CMK (cell line): ENCODE data around the gene FBXL7.

Experiments
- DNase-seq: peaks from one replicate; pipeline ENCODE4 v3.0.0-alpha.2; 2010; ENCODE audit warnings: low read depth

Gene FBXL7

DNA sequence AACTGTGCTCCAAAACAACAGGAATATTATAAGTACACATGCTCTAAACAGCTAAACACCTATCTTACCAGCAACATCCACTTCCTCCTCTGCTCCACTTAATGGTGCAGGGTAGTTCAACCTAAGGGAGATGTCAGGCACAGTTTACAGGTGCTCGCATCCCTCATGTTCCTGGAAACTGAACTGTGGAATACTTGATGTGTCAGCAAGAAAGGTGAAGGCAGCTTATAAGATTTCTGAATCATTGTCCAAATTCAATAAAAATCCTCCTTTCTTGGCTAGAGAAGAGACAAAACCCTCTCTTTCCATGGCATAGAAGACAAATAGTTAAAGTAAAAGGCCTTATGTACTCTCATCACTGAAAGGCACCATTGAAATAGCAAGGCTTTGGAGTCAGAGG lies 272.2 kb downstream of the FBXL7 start:
- DNase-seq, result no peak

DNA sequence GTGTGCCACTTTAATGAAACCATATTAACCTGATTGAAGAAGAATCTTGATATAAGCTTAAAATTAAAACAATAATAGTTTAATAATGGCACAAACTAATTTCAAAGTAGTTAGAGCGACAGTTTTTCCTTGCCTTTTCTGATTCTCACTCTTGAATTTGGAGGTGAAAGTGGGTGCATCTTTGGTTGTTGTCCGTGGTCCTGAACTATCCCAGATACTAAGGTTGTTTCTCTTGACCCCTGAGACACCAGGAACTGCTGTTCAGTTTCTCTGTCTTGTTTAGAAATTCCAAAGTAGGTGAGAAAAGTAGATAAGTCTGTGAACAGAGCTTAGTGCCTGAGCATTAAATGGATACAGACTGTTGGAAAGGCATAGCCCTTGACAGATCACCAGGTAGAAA lies 274.7 kb downstream of the FBXL7 start:
- no peak for DNase-seq

DNA sequence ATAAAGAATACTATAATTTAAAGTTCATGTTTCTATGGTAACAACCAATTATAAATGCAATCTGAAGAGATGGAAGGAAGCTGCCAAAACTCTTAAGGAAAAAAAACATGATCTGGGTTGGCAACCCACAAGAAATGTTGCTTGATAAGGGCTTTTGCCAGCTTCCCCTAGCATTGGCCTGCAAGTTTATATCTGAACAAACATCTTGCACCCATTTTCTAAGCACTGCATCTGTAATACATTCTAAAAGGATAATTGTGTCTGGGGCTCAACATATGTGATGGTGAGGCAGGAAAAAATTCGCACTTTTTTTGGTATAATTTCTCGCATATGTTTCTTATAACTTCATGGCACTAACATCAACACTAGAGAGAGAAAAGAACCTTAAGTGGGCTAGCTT lies 276.4 kb downstream of the FBXL7 start:
- no peak for DNase-seq

DNA sequence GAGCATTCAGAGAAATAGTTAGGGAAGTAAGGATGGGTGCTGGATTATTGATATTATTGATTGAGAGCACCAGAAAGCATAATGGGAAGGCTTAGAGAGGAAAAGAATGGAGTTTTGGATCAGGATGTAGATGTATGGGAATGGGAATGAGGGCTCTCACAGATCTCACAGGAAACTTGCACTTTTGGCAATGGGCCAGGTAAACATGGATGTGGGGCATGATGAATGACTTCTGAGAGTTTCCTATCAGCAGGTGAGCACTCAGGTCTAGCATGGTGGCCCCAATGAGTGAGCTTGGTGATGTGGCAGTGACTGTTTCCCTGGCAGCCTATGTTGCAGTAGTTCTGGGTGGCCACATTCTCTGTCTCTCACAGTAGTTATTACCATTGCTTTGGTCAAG lies 283.8 kb downstream of the FBXL7 start:
- DNase-seq, result no peak

DNA sequence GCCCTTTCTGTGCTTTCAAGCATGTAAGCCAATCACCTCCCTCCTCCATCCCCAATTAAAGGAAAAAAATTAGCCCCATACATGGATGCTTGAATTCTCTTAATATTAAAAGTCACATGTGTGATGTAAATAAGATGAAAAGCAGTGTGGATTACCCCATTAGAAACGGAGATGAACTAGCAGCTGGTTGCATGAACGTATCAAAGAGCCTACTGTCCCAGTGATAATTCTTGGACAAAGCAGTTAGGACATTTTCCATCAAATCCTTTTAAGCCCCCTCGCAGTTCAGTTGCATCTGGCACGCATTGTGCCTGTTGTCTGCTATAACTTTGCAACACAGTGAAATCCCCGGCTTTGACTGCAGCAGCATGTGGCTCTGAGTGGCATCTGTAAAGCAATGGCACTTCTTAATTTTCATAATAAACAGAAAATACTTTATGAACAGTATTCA lies 285.6 kb downstream of the FBXL7 start:
- DNase-seq, result no peak

DNA sequence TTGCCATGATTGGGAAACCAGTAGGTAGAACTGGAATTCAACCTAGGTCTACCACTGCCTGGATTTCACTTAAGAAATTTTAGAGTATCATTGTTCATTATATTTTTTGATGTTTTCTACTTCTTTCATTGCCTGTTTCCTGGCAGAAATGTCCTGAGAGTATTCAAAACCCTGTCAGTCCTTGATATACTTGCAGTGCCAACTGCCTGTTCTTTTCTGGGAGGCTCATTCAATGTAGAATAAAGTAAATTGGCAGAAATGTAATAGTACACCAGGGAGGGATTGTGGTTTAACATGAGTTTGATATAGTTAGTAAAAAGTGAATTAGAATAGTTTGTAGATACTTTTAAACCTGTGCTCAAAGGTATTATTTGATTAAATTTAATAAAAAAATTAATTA lies 286.3 kb downstream of the FBXL7 start:
- no peak for DNase-seq

DNA sequence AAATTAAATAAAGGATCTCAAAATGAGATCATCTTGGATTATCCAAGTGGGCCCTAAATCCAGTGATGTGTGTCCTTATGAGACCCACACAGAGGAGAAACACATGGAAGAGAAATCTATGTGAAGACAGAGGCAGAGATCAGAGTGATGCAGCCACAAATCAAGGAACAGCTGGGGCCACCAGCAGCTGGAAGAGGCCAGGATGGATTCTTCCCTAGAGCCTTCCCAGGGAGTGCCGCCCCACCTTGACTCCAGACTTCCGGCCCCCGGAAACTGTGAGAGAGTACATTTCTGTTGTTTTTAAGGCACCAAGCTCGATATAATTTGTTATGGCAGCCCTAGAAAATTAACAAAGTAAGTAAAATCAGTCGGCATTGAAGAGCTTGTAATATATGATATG lies 286.9 kb downstream of the FBXL7 start:
- DNase-seq, result no peak

DNA sequence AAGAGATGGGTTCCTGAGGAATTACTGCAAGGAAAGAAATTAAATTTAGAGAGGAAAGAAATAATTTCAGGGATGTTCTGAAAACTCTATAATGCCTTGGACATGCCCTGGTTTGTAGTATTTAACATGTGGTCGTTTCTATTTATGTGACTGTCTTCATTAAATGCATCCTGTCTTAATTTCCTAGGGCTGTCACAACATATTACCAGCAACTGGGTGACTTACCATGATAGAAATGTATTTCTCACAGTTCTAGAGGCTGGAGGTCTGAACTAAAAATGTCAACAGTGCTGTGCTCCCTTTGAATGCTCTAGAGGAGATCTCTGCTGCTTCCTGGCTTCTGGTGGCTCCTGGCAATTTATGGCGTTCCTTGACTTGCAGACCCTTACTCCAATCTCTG lies 287.7 kb downstream of the FBXL7 start:
- no peak for DNase-seq

DNA sequence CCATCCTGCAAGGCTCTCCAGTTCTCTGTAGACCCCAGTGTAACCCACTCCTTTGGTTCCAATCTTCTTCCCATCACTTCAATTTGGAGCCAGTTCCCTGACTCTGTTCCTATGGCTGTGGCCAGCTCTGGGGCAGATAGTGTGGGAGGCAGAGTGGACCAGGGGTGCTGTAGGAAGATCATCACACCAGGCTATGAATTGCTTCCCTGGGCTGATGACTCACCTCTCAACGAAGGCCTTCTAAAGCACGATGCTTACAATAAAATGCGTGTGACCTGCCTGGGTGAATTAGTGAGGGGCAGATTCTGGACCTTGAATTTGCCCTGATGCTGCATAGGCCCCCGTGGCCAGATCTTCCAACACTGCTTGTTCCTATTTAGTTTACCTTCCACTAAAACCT lies 289.7 kb downstream of the FBXL7 start:
- no peak for DNase-seq

DNA sequence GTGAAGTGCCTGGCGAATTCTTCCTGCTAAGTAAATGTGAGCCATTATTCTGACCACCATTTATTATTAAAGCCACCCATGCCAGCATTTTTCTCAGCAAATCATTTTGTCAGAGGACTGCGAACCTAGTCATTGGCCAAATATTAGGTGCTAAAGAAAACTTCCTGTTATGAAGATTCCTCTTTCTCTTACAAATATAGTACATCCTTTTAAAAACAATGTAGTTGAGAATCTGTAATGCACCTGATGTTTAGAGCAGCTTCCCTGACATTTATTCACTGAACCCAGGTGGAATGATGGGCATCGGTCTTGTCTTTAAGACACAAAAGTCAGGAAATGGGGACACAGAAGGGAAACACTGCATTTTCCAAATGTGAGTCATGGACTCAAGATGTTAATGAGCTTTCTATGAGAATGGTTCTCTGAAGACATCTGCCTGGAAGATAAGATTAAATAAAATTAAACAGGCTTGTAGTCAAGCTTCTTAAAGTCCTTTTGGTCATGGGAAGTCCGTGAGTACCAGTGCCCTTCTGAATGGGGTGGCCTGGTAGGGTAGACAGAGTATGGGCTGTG lies 290.6 kb downstream of the FBXL7 start:
- no peak for DNase-seq

DNA sequence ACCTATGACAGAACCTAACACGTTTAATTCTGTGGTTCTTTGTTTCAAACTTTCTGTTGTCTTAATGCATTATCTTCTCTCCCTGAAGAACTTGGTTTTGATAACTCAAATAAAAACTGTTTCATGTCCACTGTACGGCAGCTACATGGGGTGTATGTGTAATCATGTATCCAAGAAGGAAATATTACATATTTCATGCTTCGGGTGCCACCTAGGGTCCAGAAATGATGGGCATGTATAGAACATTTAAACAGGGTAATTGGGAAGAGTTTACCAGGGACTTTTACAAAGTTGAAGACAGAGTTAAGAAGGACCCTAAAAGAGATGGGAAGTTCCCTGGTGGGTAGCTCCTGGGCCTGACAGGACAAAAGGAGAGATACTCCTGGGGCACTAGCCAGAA lies 291.3 kb downstream of the FBXL7 start:
- no peak for DNase-seq

DNA sequence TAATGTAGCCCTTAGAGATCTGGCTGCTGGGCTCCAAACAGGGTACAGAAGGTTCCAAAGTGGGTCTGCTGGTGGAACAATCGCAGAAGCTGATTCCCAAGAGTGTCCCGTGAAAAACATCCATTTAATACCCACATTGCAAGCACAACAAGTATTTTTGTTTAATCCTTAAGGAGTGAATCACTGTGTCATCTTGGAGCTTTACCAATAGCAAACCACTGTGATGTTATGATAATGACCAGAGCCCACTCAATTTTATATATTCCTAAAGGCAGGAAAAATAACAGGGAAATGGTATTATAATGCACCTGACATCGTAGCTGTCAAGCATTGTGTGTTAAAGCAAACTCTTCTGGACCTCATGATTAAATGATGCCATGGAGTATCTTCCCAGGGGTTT lies 291.9 kb downstream of the FBXL7 start:
- DNase-seq, result no peak

DNA sequence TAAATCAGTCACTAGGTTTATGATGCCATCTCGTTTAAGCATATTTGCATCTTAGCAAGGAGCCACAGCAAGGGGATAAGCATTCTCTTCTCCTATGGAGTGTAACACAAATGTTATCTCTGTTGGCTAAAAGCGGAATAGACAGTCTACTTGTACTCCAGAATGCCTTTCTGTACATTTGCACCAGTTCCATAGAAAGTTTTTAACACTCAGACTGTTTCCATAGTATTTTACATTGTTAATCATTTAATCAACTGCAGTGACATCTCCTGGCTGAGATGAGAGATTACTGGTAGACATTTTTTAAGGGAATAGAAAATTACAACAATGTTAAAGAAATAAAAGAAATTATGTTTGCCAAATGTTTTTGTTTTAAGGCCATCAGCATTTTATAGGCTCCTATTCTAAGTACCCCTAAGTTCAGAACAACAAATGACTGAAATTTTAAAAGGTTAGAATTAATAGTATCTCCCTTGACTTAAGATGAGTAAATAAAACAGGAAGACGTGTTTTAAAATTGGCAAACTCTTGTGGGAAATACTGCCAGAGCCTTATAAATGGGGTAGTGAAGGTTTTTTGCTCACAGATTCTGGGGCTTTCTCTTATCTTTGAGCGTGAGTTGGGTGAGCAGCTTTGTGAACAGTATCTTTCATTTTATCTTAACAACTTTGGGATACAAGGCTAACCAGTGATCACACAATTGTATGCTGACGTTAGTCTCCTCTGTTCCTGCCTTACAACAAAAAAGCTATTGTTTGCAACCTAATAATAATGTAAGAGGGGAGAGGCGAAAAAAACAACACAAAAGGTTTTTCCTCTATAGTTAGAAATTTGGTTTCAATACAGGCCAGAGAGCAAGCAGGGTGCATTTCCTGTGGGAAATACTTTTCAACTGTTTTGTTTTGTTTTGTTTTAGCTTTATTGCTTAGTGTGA lies 294.3 kb downstream of the FBXL7 start:
- no peak for DNase-seq

DNA sequence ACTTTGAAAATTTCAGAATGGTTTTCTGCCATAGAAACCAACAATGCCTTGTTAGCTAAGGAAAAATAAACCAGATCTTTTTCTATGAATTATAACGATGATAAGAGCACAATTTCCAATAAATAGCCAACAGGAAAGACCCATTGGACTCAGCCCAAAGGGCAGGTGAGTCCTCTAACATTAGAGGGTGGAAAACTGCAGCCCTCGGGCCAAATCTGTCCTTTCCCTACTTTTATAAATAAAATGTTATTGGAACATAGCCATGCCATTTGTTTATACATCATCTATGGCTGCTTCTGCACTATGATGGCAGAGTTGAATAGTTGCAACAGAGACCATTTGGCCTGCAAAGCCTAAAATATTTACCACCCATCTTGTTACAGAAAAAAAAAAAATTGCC lies 296.1 kb downstream of the FBXL7 start:
- no peak for DNase-seq

DNA sequence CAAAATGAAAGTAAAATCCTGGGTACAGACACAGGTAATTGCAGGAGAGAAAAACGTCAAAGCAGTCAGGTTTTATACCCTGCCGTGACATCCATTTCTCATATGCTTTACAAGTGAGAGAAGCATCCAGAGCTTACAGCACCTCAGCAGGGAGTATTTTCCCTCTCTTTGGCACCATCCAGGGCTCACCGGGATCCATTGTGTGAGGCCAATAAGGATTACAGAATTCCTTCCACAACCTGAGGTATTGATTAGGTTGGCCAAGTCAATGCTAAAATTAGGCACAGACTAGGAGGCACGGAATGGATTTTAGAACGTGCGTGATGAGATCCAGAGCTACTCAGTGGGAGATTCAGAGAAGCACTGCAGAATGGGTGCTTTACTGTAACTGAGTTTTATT lies 296.6 kb downstream of the FBXL7 start:
- no peak for DNase-seq

DNA sequence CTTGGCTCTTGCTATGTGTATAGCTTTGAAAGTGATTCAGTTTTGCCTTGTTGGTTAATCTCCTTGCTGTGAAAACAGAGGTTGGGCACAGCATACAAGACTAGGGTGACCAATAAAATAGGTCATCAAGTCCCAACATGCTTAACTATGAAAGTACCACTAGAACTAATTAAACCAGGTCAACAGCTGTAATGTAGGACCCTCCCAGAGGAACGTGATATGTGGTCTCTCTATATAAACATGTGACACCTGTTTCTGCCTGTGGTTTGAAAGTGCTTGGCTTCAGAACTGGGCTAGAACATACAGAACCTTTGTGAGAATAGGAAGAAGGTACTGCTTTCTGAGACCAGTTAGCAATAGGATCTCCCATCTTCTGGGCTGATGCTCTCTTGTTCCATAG lies 297.1 kb downstream of the FBXL7 start:
- no peak for DNase-seq

DNA sequence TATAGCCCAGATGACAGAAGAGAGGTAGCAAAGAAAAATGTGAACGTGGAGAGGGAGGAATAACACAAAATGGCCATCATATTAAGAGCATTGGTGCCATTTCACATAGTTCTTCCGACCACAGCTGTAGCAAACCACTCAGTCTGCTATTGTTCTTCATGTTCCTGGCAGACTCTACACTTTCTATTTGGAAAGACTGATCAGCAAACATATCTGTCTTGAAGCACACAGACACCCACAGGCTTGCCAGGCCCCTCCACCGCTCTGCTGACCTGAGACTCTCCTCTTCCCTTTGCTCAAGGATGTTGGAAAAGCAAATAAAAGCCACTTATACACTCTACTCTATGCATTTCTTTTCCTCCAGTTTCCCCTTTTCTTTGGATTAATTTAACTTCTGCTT lies 298.0 kb downstream of the FBXL7 start:
- no peak for DNase-seq

DNA sequence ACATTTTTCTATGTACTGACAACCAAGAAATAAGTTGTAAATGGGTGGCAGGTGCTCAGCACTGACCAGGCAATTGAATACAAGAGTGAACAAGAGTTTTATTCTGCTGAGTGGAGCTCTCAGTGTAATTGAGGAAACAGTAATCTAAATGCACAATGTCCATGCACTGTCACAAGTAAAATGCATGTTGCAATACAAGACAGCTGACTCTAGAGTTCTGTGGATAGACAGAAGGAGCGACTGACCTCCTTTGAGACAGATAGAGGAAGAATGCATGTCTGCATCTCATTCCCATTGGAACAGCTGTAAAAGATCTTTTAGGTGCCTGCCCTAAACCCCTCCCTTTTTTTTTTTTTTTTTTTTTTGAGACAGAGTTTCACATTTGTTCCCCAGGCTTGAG lies 299.0 kb downstream of the FBXL7 start:
- no peak for DNase-seq

DNA sequence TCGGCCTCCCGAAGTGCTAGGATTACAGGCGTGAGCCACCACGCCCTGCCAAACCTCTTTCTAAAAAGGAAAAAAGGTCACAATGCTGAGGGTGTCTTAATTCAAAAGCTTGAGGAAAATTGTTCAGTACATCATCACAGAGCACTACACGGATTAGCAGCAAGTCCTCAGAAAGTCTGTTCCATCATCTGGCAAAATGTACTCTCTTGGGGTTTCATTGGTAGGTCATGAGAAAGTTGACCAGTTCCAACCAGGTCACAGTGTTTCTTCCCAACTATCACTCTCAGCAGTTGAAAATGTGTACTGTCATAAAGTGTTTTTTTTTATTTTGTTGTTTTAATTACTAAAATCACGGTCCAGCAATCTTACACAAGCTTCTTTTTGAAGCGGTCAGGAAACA lies 299.6 kb downstream of the FBXL7 start:
- DNase-seq, result no peak

DNA sequence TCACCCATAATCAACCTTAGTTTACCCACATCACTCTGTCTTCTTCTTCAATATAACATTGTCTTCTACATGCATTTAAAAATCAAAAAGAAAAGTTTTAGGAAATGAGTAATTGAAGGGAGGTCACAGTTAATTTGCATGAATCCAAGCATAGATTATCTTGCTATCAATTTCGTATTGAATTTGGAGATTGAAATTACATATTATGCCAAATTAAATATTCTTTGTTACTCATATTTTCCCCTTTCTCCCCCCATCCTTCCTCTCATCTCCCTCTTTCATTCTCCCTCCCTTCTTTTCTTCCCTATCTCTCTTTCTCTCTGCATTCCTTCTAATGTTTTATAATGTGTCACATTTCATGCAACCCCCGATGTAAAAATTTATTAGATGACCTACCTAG lies 303.3 kb downstream of the FBXL7 start:
- no peak for DNase-seq

DNA sequence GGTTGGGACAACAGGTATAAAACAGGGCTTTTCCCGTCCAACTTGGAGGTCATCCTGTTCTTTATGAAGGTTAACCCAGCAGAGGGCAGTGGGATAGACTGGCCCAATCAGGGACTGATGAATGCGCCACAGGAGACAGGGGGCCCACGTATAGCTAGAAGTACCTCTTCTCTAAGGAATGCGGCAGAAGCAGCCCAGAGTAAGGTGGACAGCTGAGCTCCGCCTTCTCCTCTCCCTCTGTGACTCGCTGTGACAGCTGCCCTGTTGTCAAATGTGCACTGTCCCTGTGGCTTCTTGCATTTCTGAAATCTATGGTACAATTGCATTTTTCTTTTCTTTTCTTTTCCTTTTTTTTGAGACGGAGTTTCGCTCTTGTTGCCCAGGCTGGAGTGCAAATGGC lies 306.6 kb downstream of the FBXL7 start:
- no peak for DNase-seq

DNA sequence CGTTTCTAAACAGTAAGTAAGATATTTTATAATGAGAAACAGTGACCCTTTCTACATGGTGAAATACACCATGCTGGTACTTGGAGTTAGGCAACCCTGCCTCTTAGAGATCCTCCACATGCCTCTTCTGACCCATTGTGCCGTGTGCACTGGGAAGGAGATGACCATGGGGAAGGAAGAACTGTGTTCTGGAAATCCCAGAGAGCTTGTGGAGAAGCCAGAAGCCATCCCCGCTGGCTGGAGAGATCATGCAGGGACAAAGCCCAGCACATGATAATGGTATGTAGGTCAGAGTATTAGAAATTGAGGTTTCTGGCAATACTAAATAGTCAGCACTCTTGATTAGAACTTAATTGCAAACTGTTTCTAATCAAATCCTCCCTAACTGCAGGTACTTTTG lies 307.3 kb downstream of the FBXL7 start:
- no peak for DNase-seq

DNA sequence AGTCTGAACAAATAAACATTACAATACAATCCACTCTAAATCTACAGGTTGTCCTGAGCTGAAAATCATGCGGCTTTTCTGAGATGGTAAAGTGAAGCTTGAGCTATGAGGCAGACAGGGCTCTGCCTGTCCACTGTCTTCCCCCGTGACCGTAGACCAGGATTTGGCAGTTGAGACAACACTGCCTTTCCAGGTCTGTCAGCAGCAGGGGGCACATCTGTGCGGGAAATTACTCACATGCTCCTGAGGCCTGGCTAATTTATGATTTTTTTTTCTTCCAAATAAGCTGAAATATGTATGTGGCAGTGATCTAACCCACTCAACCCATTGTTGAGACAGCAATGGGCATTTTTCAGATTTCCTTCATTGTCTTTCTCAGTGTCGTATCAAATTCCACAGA lies 307.9 kb downstream of the FBXL7 start:
- no peak for DNase-seq

DNA sequence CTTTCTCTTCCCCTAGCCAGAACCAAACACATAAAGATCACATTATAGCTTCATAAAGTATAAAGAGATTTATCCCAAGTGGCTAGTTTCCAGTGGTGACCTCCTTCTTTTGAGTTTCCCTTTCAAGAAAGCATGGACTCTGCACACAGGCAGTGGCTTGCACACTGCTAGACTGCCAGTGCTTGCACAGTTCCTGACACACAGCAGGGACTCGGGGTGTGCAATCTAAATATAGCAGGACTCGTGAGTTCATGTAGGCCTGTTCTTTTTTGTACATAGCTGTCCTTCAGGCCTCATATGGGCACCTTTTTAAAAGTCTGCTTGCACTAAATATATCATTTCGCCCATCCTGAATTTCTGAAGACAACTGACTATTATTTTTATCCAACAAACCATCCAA lies 308.6 kb downstream of the FBXL7 start:
- no peak for DNase-seq
